Measurements from ENCODE around the gene POC1B. TPM values are rescaled to one million over a fixed set of nuclear protein-coding genes. Genes with fewer than 3 reads are reported as not detected.

POC1B gene
- total and polyA plus RNA-seq, 4 donors, result 5.0 to 28.2 (median 7.6) TPM

DNA sequence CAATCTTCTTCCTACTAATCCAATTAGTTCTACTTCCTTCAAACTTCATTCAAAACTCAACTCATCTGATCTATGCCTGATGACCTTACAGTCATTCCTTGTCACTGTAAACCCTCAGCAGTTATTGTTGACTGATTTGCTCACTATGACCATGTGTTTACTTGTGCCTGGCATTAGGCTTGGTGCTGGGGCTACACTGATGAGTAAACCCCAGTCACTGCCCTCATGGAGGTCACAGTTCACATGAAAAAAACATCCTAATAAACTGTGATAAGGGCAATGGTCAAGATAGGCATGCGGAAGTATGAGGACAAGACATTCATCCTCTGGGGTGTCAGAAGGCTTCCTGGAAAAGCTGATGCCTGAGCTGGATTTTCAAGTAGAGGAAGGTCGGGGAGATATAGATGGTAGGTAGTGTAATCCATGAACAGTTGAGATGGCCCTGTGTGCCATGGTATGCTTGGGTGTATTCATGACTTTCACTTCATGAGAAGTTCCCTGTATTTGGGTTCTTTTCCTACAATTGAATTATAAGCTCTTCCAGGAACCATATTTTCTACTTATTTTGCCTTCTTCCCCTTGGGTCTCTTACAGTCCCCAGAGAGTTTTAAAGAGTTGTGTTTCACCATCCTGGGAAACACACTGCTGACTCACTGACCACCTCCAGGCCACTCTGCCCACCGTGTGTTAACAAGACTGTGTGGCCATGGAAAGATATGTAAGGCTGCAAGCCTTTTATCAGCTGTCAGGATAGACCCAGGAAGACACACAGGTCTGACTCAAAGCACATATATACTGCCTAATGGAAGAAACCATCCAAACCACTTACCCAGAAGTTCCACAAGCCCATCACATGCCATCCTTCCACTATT is 134.8 kb downstream of the POC1B start:
- DNase-seq (ENCODE audit: low spot score), result no peak
- H3K27ac ChIP-seq (ENCODE audit: low read depth in 1 of 2, low read length in 2 of 2), result peak overlapping the region; percentile 90 to 97
- peak overlapping the region in 1 of 2 donors; percentile 82 for H3K9ac ChIP-seq (ENCODE audit: low read depth in 1 of 2, low read length in 2 of 2)
- H3K36me3 ChIP-seq (ENCODE audit: control insufficient read depth in 4 of 4, insufficient read depth in 3 of 4, low read depth in 1 of 4, low read length in 3 of 4), result peaks cover 0 to 2% (median 0%) of the 10 kb centered on the region in 4 donors
- no peaks in the 10 kb centered on the region for H3K27me3 ChIP-seq (ENCODE audit: control insufficient read depth in 4 of 4, insufficient read depth in 4 of 4, low read length in 3 of 4)
- 45% methylated on average over 3 of the region's 3 CpGs for WGBS
- no peaks in the 10 kb centered on the region for H3K9me3 ChIP-seq (ENCODE audit: control insufficient read depth in 4 of 4, low read length in 3 of 4)
- peaks cover 10 to 38% (median 24%) of the 10 kb centered on the region in 4 donors for H3K4me1 ChIP-seq (ENCODE audit: control insufficient read depth in 4 of 4, insufficient read depth in 4 of 4, low read length in 3 of 4)
- H3K4me3 ChIP-seq (ENCODE audit: low read depth in 1 of 3, low read length in 3 of 3), result no peak overlapping the region
- TF ChIP-seq TAF1 (conservative IDR thresholded peaks at IDR 0.05), result no peak
- peak; percentile 88 for TF ChIP-seq FOXA2 (IDR thresholded peaks at IDR 0.05)
- peak; percentile 95 for TF ChIP-seq SP1 (IDR thresholded peaks at IDR 0.05)
- peak; percentile 71 for TF ChIP-seq YY1 (IDR thresholded peaks at IDR 0.05)
- TF ChIP-seq GABPA (IDR thresholded peaks at IDR 0.05 in 1 of 2, conservative IDR thresholded peaks at IDR 0.05 in 1 of 2), result peak in 1 of 2 donors; percentile 24
- TF ChIP-seq, protein P1, sequence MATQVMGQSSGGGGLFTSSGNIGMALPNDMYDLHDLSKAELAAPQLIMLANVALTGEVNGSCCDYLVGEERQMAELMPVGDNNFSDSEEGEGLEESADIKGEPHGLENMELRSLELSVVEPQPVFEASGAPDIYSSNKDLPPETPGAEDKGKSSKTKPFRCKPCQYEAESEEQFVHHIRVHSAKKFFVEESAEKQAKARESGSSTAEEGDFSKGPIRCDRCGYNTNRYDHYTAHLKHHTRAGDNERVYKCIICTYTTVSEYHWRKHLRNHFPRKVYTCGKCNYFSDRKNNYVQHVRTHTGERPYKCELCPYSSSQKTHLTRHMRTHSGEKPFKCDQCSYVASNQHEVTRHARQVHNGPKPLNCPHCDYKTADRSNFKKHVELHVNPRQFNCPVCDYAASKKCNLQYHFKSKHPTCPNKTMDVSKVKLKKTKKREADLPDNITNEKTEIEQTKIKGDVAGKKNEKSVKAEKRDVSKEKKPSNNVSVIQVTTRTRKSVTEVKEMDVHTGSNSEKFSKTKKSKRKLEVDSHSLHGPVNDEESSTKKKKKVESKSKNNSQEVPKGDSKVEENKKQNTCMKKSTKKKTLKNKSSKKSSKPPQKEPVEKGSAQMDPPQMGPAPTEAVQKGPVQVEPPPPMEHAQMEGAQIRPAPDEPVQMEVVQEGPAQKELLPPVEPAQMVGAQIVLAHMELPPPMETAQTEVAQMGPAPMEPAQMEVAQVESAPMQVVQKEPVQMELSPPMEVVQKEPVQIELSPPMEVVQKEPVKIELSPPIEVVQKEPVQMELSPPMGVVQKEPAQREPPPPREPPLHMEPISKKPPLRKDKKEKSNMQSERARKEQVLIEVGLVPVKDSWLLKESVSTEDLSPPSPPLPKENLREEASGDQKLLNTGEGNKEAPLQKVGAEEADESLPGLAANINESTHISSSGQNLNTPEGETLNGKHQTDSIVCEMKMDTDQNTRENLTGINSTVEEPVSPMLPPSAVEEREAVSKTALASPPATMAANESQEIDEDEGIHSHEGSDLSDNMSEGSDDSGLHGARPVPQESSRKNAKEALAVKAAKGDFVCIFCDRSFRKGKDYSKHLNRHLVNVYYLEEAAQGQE (IDR thresholded peaks at IDR 0.05), result peak; percentile 65
- TF ChIP-seq, protein P2, sequence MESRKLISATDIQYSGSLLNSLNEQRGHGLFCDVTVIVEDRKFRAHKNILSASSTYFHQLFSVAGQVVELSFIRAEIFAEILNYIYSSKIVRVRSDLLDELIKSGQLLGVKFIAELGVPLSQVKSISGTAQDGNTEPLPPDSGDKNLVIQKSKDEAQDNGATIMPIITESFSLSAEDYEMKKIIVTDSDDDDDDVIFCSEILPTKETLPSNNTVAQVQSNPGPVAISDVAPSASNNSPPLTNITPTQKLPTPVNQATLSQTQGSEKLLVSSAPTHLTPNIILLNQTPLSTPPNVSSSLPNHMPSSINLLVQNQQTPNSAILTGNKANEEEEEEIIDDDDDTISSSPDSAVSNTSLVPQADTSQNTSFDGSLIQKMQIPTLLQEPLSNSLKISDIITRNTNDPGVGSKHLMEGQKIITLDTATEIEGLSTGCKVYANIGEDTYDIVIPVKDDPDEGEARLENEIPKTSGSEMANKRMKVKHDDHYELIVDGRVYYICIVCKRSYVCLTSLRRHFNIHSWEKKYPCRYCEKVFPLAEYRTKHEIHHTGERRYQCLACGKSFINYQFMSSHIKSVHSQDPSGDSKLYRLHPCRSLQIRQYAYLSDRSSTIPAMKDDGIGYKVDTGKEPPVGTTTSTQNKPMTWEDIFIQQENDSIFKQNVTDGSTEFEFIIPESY (IDR thresholded peaks at IDR 0.05), result peak; percentile 74
- TF ChIP-seq, protein P3, sequence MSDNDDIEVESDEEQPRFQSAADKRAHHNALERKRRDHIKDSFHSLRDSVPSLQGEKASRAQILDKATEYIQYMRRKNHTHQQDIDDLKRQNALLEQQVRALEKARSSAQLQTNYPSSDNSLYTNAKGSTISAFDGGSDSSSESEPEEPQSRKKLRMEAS (IDR thresholded peaks at IDR 0.05), result peak; percentile 99
- peak; percentile 61 for TF ChIP-seq FOXA1 (IDR thresholded peaks at IDR 0.05)
- TF ChIP-seq JUND (IDR thresholded peaks at IDR 0.05), result peak; percentile 84 to 91
- peak; percentile 54 to 69 for TF ChIP-seq RAD21 (IDR thresholded peaks at IDR 0.05)
- TF ChIP-seq, protein P4, sequence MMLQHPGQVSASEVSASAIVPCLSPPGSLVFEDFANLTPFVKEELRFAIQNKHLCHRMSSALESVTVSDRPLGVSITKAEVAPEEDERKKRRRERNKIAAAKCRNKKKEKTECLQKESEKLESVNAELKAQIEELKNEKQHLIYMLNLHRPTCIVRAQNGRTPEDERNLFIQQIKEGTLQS (IDR thresholded peaks at IDR 0.05), result peak; percentile 90
- TF ChIP-seq, protein P5, sequence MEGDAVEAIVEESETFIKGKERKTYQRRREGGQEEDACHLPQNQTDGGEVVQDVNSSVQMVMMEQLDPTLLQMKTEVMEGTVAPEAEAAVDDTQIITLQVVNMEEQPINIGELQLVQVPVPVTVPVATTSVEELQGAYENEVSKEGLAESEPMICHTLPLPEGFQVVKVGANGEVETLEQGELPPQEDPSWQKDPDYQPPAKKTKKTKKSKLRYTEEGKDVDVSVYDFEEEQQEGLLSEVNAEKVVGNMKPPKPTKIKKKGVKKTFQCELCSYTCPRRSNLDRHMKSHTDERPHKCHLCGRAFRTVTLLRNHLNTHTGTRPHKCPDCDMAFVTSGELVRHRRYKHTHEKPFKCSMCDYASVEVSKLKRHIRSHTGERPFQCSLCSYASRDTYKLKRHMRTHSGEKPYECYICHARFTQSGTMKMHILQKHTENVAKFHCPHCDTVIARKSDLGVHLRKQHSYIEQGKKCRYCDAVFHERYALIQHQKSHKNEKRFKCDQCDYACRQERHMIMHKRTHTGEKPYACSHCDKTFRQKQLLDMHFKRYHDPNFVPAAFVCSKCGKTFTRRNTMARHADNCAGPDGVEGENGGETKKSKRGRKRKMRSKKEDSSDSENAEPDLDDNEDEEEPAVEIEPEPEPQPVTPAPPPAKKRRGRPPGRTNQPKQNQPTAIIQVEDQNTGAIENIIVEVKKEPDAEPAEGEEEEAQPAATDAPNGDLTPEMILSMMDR (IDR thresholded peaks at IDR 0.05; ENCODE audit: low read depth, low read length, missing input control), result no peak
- peak; percentile 86 to 92 for TF ChIP-seq HNF4A (conservative IDR thresholded peaks at IDR 0.05)
- peak; percentile 99 for TF ChIP-seq NR2F2 (IDR thresholded peaks at IDR 0.05)
- peak; percentile 22 for TF ChIP-seq HNF4G (IDR thresholded peaks at IDR 0.05)
- peak; percentile 37 to 90 for TF ChIP-seq EGR1 (IDR thresholded peaks at IDR 0.05; ENCODE audit: low read depth in 2 of 2)
- TF ChIP-seq RXRA (IDR thresholded peaks at IDR 0.05), result peak; percentile 96 to 99
